Breast epithelium (tissue), 4 donors: Measurements from ENCODE around the gene CLDN7. TPM values are rescaled to one million over a fixed set of nuclear protein-coding genes. Genes with fewer than 3 reads are reported as not detected.

Experiments
- DNase-seq, 2 donors: peaks; one replicate each; pipeline ENCODE4 v3.0.0-alpha.2; 2019; ENCODE audit warnings: low spot score in 2 of 2
- H3K27ac ChIP-seq, 2 donors: fragments of 200-600 bp; sonication (generic) in 1 of 2; one replicate each; pipeline ENCODE4 v1.5.1; 2016 to 2019; ENCODE audit warnings: mild to moderate bottlenecking in 1 of 2
- H3K27me3 ChIP-seq, 2 donors: fragments of 200-600 bp; sonication (generic) in 1 of 2; one replicate each; pipeline versions ENCODE4 v1.5.1 to v1.6.0; 2017 to 2019; ENCODE audit warnings: control low read depth in 1 of 2, mild to moderate bottlenecking in 1 of 2
- H3K36me3 ChIP-seq: fragments of 200-600 bp; one replicate; pipeline ENCODE4 v1.5.1; 2019
- H3K4me1 ChIP-seq, 2 donors: fragments of 200-600 bp; sonication (generic); one replicate each; pipeline ENCODE4 v1.5.1; 2016 to 2019; ENCODE audit warnings: control low read depth in 1 of 2
- H3K4me3 ChIP-seq, 3 donors: fragments of 200-600 bp; sonication (generic); 1 replicate in 2 of 3; 2 replicates in 1 of 3; pipeline ENCODE4 v1.5.1; 2016 to 2019; ENCODE audit warnings: mild to moderate bottlenecking in 3 of 3, moderate library complexity in 2 of 3
- H3K9me3 ChIP-seq, 2 donors: fragments of 200-600 bp; sonication (generic) in 1 of 2; one replicate each; pipeline ENCODE4 v1.5.1; 2016 to 2019; ENCODE audit warnings: control low read depth in 1 of 2
- POLR2A ChIP-seq: fragments of 450-650 bp; IDR thresholded peaks from one replicate; pipeline ENCODE4 v1.6.1; 2016; ENCODE audit warnings: antibody characterized with exemption, mild to moderate bottlenecking, moderate library complexity
- POLR2AphosphoS5 ChIP-seq, 3 donors: sonication (generic); formaldehyde crosslinking; IDR thresholded peaks; one replicate each; pipeline ENCODE4 v1.6.1; 2017; ENCODE audit warnings: antibody characterized with exemption in 3 of 3
- intact Hi-C: fragments of 100-400 bp; cut with DNase I; formaldehyde crosslinking; loops from one replicate; pipeline ENCODE4 v1.15.1; 2023; ENCODE audit warnings: low total_unique reads
- total RNA-seq, 3 donors: library from RNA; depleted of rRNA; stranded (reverse); fragments of >200 nt; gene quantifications; one replicate each; pipeline ENCODE4 v1.1.0, GENCODE V29; 2016
- TF ChIP-seq, protein P1 (sequence below), 3 donors: fragments of 450-650 bp; IDR thresholded peaks; one replicate each; pipeline ENCODE4 v1.5.1; 2016 to 2017; ENCODE audit warnings: antibody characterized with exemption in 3 of 3, mild to moderate bottlenecking in 3 of 3, moderate library complexity in 3 of 3

Gene CLDN7
- total RNA-seq, 3 donors from 2014 or later = 5.4 to 95.9 (median 60.0) TPM

DNA sequence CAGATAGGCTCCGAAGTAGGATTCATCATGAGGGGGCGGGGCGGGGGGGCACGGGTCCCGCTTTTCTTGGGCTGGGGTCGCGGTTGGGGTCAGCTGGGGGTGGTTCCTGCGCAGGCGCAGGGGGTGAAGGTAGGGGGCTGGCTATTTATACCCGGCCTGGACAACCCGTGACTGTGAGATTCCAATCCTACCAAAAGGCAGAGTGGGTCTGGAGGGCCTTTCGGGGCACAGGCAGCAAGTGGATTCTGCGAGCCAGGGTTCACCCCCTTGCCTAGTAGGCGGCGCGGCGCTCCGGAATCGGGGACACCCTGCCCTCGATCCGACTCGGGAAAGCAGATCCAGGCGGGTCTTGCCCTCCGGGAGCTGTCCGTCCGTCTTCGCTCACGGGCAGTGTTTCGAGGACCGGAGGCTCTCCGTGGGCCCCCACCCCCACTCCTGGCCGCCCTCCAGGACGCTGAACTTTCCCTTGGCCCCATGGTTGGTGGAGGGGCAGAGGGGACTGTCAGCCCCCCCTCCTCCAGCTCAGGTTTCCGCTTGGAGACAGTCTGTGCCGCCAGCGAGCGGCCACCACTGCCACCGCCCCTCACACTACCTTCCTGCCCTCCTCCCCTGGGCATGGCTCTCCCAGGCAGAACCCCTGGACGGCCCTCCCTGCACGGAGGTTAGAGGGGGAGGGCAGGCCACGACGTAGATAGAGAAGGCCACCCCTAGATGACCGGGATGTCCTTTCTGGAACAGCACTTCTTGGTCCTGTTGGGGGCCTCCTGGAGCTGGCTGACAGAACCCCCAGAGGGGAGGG is 19.9 kb upstream of the CLDN7 start:
- intact Hi-C loops = loop anchor here (2.0 kb wide), 2 partner anchors 13 to 79 kb away; partner anchors contain the start of gene YBX2

DNA sequence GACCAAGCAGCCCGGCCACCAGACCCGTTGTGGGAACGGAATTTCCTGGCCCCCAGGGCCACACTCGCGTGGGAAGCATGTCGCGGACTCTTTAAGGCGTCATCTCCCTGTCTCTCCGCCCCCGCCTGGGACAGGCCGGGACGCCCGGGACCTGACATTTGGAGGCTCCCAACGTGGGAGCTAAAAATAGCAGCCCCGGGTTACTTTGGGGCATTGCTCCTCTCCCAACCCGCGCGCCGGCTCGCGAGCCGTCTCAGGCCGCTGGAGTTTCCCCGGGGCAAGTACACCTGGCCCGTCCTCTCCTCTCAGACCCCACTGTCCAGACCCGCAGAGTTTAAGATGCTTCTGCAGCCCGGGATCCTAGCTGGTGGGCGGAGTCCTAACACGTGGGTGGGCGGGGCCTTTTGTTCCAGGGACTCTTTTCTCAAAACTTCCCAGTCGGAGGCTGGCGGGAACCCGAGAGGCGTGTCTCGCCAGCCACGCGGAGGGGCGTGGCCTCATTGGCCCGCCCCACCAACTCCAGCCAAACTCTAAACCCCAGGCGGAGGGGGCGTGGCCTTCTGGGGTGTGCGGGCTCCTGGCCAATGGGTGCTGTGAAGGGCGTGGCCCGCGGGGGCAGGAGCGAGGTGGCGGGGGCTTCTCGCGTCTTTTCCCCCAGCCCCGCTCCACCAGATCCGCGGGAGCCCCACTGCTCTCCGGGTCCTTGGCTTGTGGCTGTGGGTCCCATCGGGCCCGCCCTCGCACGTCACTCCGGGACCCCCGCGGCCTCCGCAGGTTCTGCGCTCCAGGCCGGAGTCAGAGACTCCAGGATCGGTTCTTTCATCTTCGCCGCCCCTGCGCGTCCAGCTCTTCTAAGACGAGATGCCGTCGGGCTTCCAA is 19.0 kb upstream of the CLDN7 start, which contains the start of gene SLC2A4:
SLC2A4 (plus strand) TSS at position 645 of the 879 bp plus-strand sequence; CDS start at position 862, 217 bp downstream.
- intact Hi-C loops = loop anchor here (2.0 kb wide), 2 partner anchors 13 to 79 kb away; partner anchors contain the start of gene YBX2
- peak within 1 kb of the TSS; percentile 42 to 67 (median 52) for H3K4me3 ChIP-seq
- no peaks in the 10 kb centered on the region for H3K36me3 ChIP-seq
- no peaks in the 10 kb centered on the region for H3K9me3 ChIP-seq
- TF ChIP-seq POLR2AphosphoS5 (IDR thresholded peaks at IDR 0.05) (no peak), POLR2A (no peak)
- TF ChIP-seq, protein P1, sequence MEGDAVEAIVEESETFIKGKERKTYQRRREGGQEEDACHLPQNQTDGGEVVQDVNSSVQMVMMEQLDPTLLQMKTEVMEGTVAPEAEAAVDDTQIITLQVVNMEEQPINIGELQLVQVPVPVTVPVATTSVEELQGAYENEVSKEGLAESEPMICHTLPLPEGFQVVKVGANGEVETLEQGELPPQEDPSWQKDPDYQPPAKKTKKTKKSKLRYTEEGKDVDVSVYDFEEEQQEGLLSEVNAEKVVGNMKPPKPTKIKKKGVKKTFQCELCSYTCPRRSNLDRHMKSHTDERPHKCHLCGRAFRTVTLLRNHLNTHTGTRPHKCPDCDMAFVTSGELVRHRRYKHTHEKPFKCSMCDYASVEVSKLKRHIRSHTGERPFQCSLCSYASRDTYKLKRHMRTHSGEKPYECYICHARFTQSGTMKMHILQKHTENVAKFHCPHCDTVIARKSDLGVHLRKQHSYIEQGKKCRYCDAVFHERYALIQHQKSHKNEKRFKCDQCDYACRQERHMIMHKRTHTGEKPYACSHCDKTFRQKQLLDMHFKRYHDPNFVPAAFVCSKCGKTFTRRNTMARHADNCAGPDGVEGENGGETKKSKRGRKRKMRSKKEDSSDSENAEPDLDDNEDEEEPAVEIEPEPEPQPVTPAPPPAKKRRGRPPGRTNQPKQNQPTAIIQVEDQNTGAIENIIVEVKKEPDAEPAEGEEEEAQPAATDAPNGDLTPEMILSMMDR (IDR thresholded peaks at IDR 0.05) = no peak
- H3K27ac ChIP-seq = peak within 1 kb of the TSS; percentile 80 to 88
- DNase-seq = peak; percentile 91 to 93
- H3K4me1 ChIP-seq = peaks cover 5 to 11% of the 10 kb centered on the region in 2 donors
- H3K27me3 ChIP-seq = no peaks in the 10 kb centered on the region

More for the DNA sequence above, 19.9 kb upstream of the CLDN7 start:
- H3K4me3 ChIP-seq = peak overlapping the region; percentile 42 to 67 (median 52)
- H3K27ac ChIP-seq = peak overlapping the region; percentile 39 to 80
- peaks cover 5 to 11% of the 10 kb centered on the region in 2 donors for H3K4me1 ChIP-seq
- no peaks in the 10 kb centered on the region for H3K9me3 ChIP-seq
- no peaks in the 10 kb centered on the region for H3K36me3 ChIP-seq
- TF ChIP-seq POLR2AphosphoS5 (IDR thresholded peaks at IDR 0.05) (peak in 1 of 3 donors; percentile 13), POLR2A (no peak)
- H3K27me3 ChIP-seq = no peaks in the 10 kb centered on the region
- DNase-seq = no peak

DNA sequence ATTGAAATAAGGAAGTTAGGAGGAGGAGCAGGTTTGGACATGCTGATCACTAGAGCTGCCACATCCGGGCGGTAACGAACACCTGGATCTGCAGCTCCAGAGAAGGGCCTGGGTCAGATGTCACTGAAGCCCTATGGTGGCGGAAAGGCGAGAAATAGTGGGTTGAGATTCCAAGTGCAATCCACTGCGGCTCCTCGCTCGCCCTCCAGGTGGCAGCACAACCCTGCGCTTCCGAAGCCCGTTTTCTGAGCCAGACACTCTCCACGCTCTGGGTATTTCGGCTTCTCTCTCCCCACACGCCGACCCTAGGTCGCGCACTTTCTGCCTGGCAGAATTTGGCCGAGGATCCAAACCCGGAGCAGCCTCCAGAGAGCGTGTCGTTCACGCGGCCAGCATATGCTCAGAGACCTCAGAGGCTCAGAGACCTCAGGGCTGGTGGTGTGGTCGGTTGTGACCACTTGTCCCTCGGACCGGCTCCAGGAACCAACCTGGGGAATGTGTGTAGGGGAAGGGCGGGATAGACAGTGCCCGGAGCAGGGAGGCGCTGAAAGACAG is 18.3 kb upstream of the CLDN7 start:
- Histone ChIP-seq H3K27me3 (no peaks in the 10 kb centered on the region), H3K9me3 (no peaks in the 10 kb centered on the region), H3K4me1 (peaks cover 5 to 11% of the 10 kb centered on the region in 2 donors), H3K27ac (peak overlapping the region; percentile 80 to 88), H3K36me3 (no peaks in the 10 kb centered on the region), H3K4me3 (peak overlapping the region; percentile 42 to 67 (median 52))
- peak; percentile 73 to 82 for DNase-seq
- peak in 2 of 3 donors; percentile 14 to 42 for TF ChIP-seq POLR2AphosphoS5 (IDR thresholded peaks at IDR 0.05)
- no peak for TF ChIP-seq POLR2A
- TF ChIP-seq, protein P1 (IDR thresholded peaks at IDR 0.05) = peak; percentile 94 to 97 (median 97)
- intact Hi-C loops = loop anchor here (2.0 kb wide), 2 partner anchors 14 to 78 kb away; partner anchors contain the start of gene YBX2

DNA sequence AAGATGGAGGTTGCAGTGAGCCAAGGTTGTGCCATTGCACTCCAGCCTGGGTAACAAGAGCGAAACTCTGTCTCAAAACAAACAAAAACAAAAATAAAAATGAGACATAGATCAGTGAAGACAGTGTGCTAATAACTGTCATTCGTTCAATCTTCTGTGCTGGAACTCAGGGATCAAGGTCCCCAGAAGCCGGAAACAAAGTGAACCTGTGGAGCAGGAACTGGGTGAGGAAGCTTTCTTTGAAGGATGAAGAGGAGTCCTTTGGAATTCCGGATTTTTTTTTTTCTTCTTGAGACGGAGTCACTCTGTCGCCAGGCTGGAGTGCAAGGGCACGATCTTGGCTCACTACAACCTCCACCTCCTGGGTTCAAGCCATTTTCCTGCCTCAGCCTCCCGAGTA is 17.2 kb upstream of the CLDN7 start:
- Histone ChIP-seq H3K27ac (no peak overlapping the region), H3K36me3 (no peaks in the 10 kb centered on the region), H3K4me3 (no peak overlapping the region), H3K27me3 (no peaks in the 10 kb centered on the region), H3K9me3 (no peaks in the 10 kb centered on the region), H3K4me1 (peaks cover 5 to 11% of the 10 kb centered on the region in 2 donors)
- no peak for DNase-seq
- intact Hi-C loops = no loop called here
- no peak for TF ChIP-seq POLR2A
- TF ChIP-seq POLR2AphosphoS5 (IDR thresholded peaks at IDR 0.05) = no peak
- TF ChIP-seq, protein P1 (IDR thresholded peaks at IDR 0.05) = no peak

DNA sequence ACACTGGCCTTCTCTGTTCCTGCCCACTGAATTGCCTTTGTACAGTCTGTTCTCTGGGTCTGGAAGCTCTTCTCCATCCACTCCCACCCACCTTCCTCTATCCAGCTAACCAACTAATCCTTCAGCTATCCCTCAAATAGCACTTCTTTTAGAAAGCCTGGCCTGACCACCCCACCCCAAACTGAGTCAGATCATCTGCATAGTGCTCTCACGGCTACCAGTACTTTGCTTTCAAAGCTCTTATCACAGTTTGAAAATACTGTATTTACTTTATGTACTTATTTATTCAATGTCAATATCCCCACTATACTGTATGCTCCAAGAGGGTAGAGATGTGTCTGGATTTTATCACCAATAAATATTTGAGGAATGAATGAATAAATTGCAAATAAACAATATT is 4.5 kb upstream of the CLDN7 start:
- no peak overlapping the region for H3K27ac ChIP-seq
- intact Hi-C loops = no loop called here
- no peak for TF ChIP-seq POLR2AphosphoS5 (IDR thresholded peaks at IDR 0.05)
- TF ChIP-seq POLR2A = no peak
- TF ChIP-seq, protein P1 (IDR thresholded peaks at IDR 0.05) = no peak
- peaks cover 3 to 12% of the 10 kb centered on the region in 2 donors for H3K27me3 ChIP-seq
- DNase-seq = no peak
- no peaks in the 10 kb centered on the region for H3K4me1 ChIP-seq
- H3K36me3 ChIP-seq = no peaks in the 10 kb centered on the region
- no peak overlapping the region for H3K4me3 ChIP-seq
- H3K9me3 ChIP-seq = no peaks in the 10 kb centered on the region
